Mesenchymal stem cell (in vitro differentiated cells and primary cell): ENCODE measurements around the gene DHRS7C.

ENCODE experiments used
- DNase-seq: peaks from one replicate; pipeline ENCODE4 v3.0.0-alpha.2; 2013
- H2AFZ ChIP-seq: one replicate; pipeline ENCODE4 v1.6.1; 2013; ENCODE audit warnings: low read depth, mild to moderate bottlenecking, control low read depth, inconsistent platforms, low read length, moderate library complexity
- H2AK5ac ChIP-seq: 2 replicates; pipeline ENCODE4 v1.6.1; 2013; ENCODE audit warnings: low read length, moderate library complexity, mild to moderate bottlenecking, inconsistent platforms; ENCODE audit not compliant: severe bottlenecking
- H2BK120ac ChIP-seq: one replicate; pipeline ENCODE4 v1.6.1; 2013; ENCODE audit warnings: low read depth, mild to moderate bottlenecking, inconsistent platforms, low read length, moderate library complexity
- H2BK12ac ChIP-seq, 2 experiments: one replicate each; pipeline ENCODE4 v1.6.1; 2013; ENCODE audit warnings: inconsistent platforms in 2 of 2, low read length in 2 of 2, mild to moderate bottlenecking in 2 of 2, moderate library complexity in 2 of 2, control low read depth in 1 of 2
- H2BK15ac ChIP-seq: one replicate; pipeline ENCODE4 v1.6.1; 2013; ENCODE audit warnings: mild to moderate bottlenecking, low read depth, inconsistent platforms; ENCODE audit not compliant: poor library complexity, severe bottlenecking
- H2BK5ac ChIP-seq: 2 replicates; pipeline ENCODE4 v1.6.1; 2013; ENCODE audit warnings: low read depth, mild to moderate bottlenecking, low read length, control low read depth, inconsistent platforms; ENCODE audit not compliant: poor library complexity, severe bottlenecking
- H3K14ac ChIP-seq, 2 experiments: one replicate each; pipeline ENCODE4 v1.6.1; 2013; ENCODE audit warnings: inconsistent platforms in 2 of 2, low read length in 2 of 2, control low read depth in 1 of 2, mild to moderate bottlenecking in 1 of 2, moderate library complexity in 1 of 2
- H3K18ac ChIP-seq, 2 experiments: one replicate each; pipeline ENCODE4 v1.6.1; 2013; ENCODE audit warnings: inconsistent platforms in 2 of 2, low read length in 2 of 2, control low read depth in 1 of 2, low read depth in 1 of 2, mild to moderate bottlenecking in 1 of 2
- H3K23ac ChIP-seq, 2 experiments: one replicate each; pipeline ENCODE4 v1.6.1; 2013; ENCODE audit warnings: inconsistent platforms in 2 of 2, low read length in 2 of 2, mild to moderate bottlenecking in 2 of 2, moderate library complexity in 2 of 2, control low read depth in 1 of 2
- H3K27ac ChIP-seq: 2 replicates; pipeline ENCODE4 v1.5.1; 2013; ENCODE audit warnings: mild to moderate bottlenecking, moderate library complexity, low read length, control low read depth, inconsistent platforms; ENCODE audit not compliant: poor library complexity, severe bottlenecking
- H3K27me3 ChIP-seq, 2 experiments: 2 replicates each; pipeline versions ENCODE4 v1.6.1 to v1.7.0; 2013; ENCODE audit warnings: low read length in 2 of 2, mild to moderate bottlenecking in 2 of 2, moderate library complexity in 2 of 2, control low read depth in 1 of 2, inconsistent platforms in 1 of 2; ENCODE audit not compliant: control insufficient read depth in 1 of 2, insufficient read depth in 1 of 2
- H3K36me3 ChIP-seq, 2 experiments: 2 replicates each; pipeline versions ENCODE4 v1.6.1 to v1.7.0; 2013; ENCODE audit warnings: low read length in 2 of 2, control low read depth in 1 of 2, inconsistent platforms in 1 of 2, low read depth in 1 of 2, mild to moderate bottlenecking in 1 of 2; ENCODE audit not compliant: insufficient read depth in 2 of 2, control insufficient read depth in 1 of 2
- H3K4ac ChIP-seq, 2 experiments: one replicate each; pipeline ENCODE4 v1.6.1; 2013; ENCODE audit warnings: inconsistent platforms in 2 of 2, low read length in 2 of 2, mild to moderate bottlenecking in 2 of 2, moderate library complexity in 2 of 2, control low read depth in 1 of 2, low read depth in 1 of 2
- H3K4me1 ChIP-seq: 2 replicates; pipeline ENCODE4 v1.6.1; 2013; ENCODE audit warnings: low read depth, low read length, control low read depth; ENCODE audit not compliant: control insufficient read depth, insufficient read depth
- H3K4me2 ChIP-seq: 2 replicates; pipeline ENCODE4 v1.6.1; 2013; ENCODE audit warnings: low read length, mild to moderate bottlenecking, inconsistent platforms; ENCODE audit not compliant: poor library complexity, severe bottlenecking
- H3K4me3 ChIP-seq, 2 experiments: 2 replicates each; pipeline versions ENCODE4 v1.5.1 to v1.7.0; 2013; ENCODE audit warnings: low read length in 2 of 2, mild to moderate bottlenecking in 2 of 2, control low read depth in 1 of 2, low read depth in 1 of 2; ENCODE audit not compliant: insufficient read depth in 1 of 2
- H3K79me1 ChIP-seq: replicated peaks from 2 replicates; pipeline ENCODE4 v1.6.1; 2013; ENCODE audit warnings: mild to moderate bottlenecking, control low read depth, low read length, inconsistent platforms; ENCODE audit not compliant: poor library complexity, severe bottlenecking
- H3K9ac ChIP-seq: 2 replicates; pipeline ENCODE4 v1.7.0; 2013; ENCODE audit warnings: mild to moderate bottlenecking, low read length, moderate library complexity
- H3K9me3 ChIP-seq: 2 replicates; pipeline ENCODE4 v1.7.0; 2013; ENCODE audit warnings: mild to moderate bottlenecking, low read length; ENCODE audit not compliant: control insufficient read depth
- H4K8ac ChIP-seq: one replicate; pipeline ENCODE4 v1.6.1; 2013; ENCODE audit warnings: inconsistent platforms, mild to moderate bottlenecking, low read length, moderate library complexity
- H4K91ac ChIP-seq: one replicate; pipeline ENCODE4 v1.6.1; 2013; ENCODE audit warnings: mild to moderate bottlenecking, low read length, inconsistent platforms
- WGBS: methylation state at CpG from one replicate; pipeline ENCODE4 v1.1.7; 2013; ENCODE audit warnings: mixed read lengths; 5-methylcytosine and 5-hydroxymethylcytosine counted together

DHRS7C gene

GRCh38 chr17:9802697-9803096 is 11.3 kb upstream of the DHRS7C start:
- H2AFZ ChIP-seq, result no peak overlapping the region
- H3K27ac ChIP-seq, result peak overlapping the region; percentile 76
- H3K4me2 ChIP-seq, result peak overlapping the region; percentile 6
- H3K4me3 ChIP-seq, result no peak overlapping the region
- H3K4me1 ChIP-seq, result peaks cover 6% of the 10 kb centered on the region
- no peak for DNase-seq
- H3K14ac ChIP-seq, result no peak overlapping the region
- H3K9ac ChIP-seq, result no peak overlapping the region
- no peak overlapping the region for H3K18ac ChIP-seq
- H4K8ac ChIP-seq, result no peak overlapping the region
- no peak overlapping the region for H3K23ac ChIP-seq
- no peak overlapping the region for H2BK15ac ChIP-seq
- WGBS, result 74% methylated on average over 4 of the region's 4 CpGs
- no peak overlapping the region for H2BK120ac ChIP-seq
- H3K27me3 ChIP-seq, result peaks cover 0 to 15% of the 10 kb centered on the region in 2 experiments
- no peak overlapping the region for H2BK12ac ChIP-seq
- no peak overlapping the region for H3K4ac ChIP-seq
- no peak overlapping the region for H2AK5ac ChIP-seq
- no peaks in the 10 kb centered on the region for H3K79me1 ChIP-seq
- H3K36me3 ChIP-seq, result no peaks in the 10 kb centered on the region
- H3K9me3 ChIP-seq, result peaks cover 19% of the 10 kb centered on the region
- H2BK5ac ChIP-seq, result no peak overlapping the region
- H4K91ac ChIP-seq, result no peak overlapping the region

GRCh38 chr17:9802294-9802693 is 10.9 kb upstream of the DHRS7C start:
- H3K9ac ChIP-seq, result no peak overlapping the region
- no peak overlapping the region for H2AK5ac ChIP-seq
- no peak overlapping the region for H3K14ac ChIP-seq
- H4K91ac ChIP-seq, result no peak overlapping the region
- peak overlapping the region; percentile 50 for H3K4me2 ChIP-seq
- no peak overlapping the region for H2AFZ ChIP-seq
- 75% methylated on average over 13 of the region's 13 CpGs for WGBS
- no peak overlapping the region for H3K4ac ChIP-seq
- H3K27ac ChIP-seq, result peak overlapping the region; percentile 76
- no peak overlapping the region for H2BK15ac ChIP-seq
- H3K9me3 ChIP-seq, result peaks cover 19% of the 10 kb centered on the region
- no peak overlapping the region for H3K23ac ChIP-seq
- no peak overlapping the region for H3K18ac ChIP-seq
- H2BK5ac ChIP-seq, result no peak overlapping the region
- no peak overlapping the region for H2BK120ac ChIP-seq
- H3K4me1 ChIP-seq, result peaks cover 6% of the 10 kb centered on the region
- no peaks in the 10 kb centered on the region for H3K79me1 ChIP-seq
- no peak overlapping the region for H2BK12ac ChIP-seq
- no peak for DNase-seq
- peaks cover 0 to 15% of the 10 kb centered on the region in 2 experiments for H3K27me3 ChIP-seq
- no peak overlapping the region for H4K8ac ChIP-seq
- H3K4me3 ChIP-seq, result no peak overlapping the region
- no peaks in the 10 kb centered on the region for H3K36me3 ChIP-seq

- H3K4me2 ChIP-seq, result no peak overlapping the region
- no peak overlapping the region for H3K27ac ChIP-seq
- H3K9ac ChIP-seq, result no peak overlapping the region
- 33% methylated on average over 1 of the region's 2 CpGs for WGBS
- peaks cover 6% of the 10 kb centered on the region for H3K4me1 ChIP-seq
- no peak overlapping the region for H3K4me3 ChIP-seq
- H4K8ac ChIP-seq, result no peak overlapping the region
- H4K91ac ChIP-seq, result no peak overlapping the region
- H3K9me3 ChIP-seq, result peaks cover 19% of the 10 kb centered on the region
- no peak overlapping the region for H3K4ac ChIP-seq
- no peak for DNase-seq
- no peak overlapping the region for H2AK5ac ChIP-seq
- no peak overlapping the region for H2BK12ac ChIP-seq
- H3K14ac ChIP-seq, result no peak overlapping the region
- no peak overlapping the region for H2AFZ ChIP-seq
- no peak overlapping the region for H3K23ac ChIP-seq
- H3K36me3 ChIP-seq, result no peaks in the 10 kb centered on the region
- H2BK5ac ChIP-seq, result no peak overlapping the region
- H2BK15ac ChIP-seq, result no peak overlapping the region
- peaks cover 0 to 15% of the 10 kb centered on the region in 2 experiments for H3K27me3 ChIP-seq
- H2BK120ac ChIP-seq, result no peak overlapping the region
- no peaks in the 10 kb centered on the region for H3K79me1 ChIP-seq
- H3K18ac ChIP-seq, result no peak overlapping the region
Measured at GRCh38 chr17:9801505-9801904, 10.1 kb upstream of the DHRS7C start.

GRCh38 chr17:9798724-9799123 is 7.3 kb upstream of the DHRS7C start:
- Histone ChIP-seq H3K9ac (no peak overlapping the region), H3K79me1 (no peaks in the 10 kb centered on the region), H3K36me3 (no peaks in the 10 kb centered on the region), H2BK12ac (no peak overlapping the region), H2AFZ (no peak overlapping the region), H3K27me3 (peaks cover 4 to 19% of the 10 kb centered on the region in 2 experiments), H3K4me3 (no peak overlapping the region), H4K91ac (no peak overlapping the region), H3K4me1 (peaks cover 6% of the 10 kb centered on the region), H2BK15ac (no peak overlapping the region), H3K4ac (no peak overlapping the region), H3K27ac (no peak overlapping the region), H3K14ac (no peak overlapping the region), H2BK5ac (no peak overlapping the region), H2AK5ac (no peak overlapping the region), H2BK120ac (no peak overlapping the region), H3K9me3 (peaks cover 2% of the 10 kb centered on the region), H3K18ac (no peak overlapping the region), H3K4me2 (no peak overlapping the region), H4K8ac (no peak overlapping the region), H3K23ac (no peak overlapping the region)
- 80% methylated on average over 7 of the region's 7 CpGs for WGBS
- DNase-seq, result no peak
